ENCODE data around the gene CDHR5. TPM values are rescaled to one million over a fixed set of nuclear protein-coding genes. Genes with fewer than 3 reads are reported as not detected.

CDHR5 gene
- total and polyA plus RNA-seq, 9 donors: 0.07 to 2.3 (median 0.21) TPM; not detected in 5

- DNase-seq: peak in 1 of 5 donors; percentile 38
- H3K36me3 ChIP-seq: no peaks in the 10 kb centered on the region
- peaks cover 8% of the 10 kb centered on the region for H3K4me1 ChIP-seq (ENCODE audit: insufficient read depth)
- no peaks in the 10 kb centered on the region for H3K27me3 ChIP-seq
- WGBS, 3 donors: 88 to 90% (median 90%) methylated on average over 22 to 24 of the region's 24 CpGs
- H3K27ac ChIP-seq: no peak overlapping the region
- intact Hi-C loops (cut with DNase I): loop anchor here in 1 of 4 donors (10.0 kb wide), 1 partner anchor 56 kb away; no protein-coding TSS in a partner anchor
- no peaks in the 10 kb centered on the region for H3K9me3 ChIP-seq
- no peak overlapping the region for H3K4me3 ChIP-seq
- TF ChIP-seq CTCF (IDR thresholded peaks at IDR 0.05) (no peak), EP300 (IDR thresholded peaks at IDR 0.05) (no peak), POLR2A (IDR thresholded peaks at IDR 0.05) (no peak)
Observed at GRCh38 chr11:618856-619627, 5.7 kb downstream of the CDHR5 start.

GRCh38 chr11:617912-618682 lies 6.7 kb downstream of the CDHR5 start:
- no peak for TF ChIP-seq EP300 (IDR thresholded peaks at IDR 0.05)
- no peak for TF ChIP-seq CTCF (IDR thresholded peaks at IDR 0.05)
- no peak for TF ChIP-seq POLR2A (IDR thresholded peaks at IDR 0.05)
- DNase-seq: peak in 3 of 5 donors; percentile 11 to 47 (median 29)
- Histone ChIP-seq H3K9me3 (no peaks in the 10 kb centered on the region), H3K36me3 (no peaks in the 10 kb centered on the region), H3K27me3 (no peaks in the 10 kb centered on the region), H3K27ac (no peak overlapping the region), H3K4me1 (ENCODE audit: insufficient read depth) (peaks cover 8% of the 10 kb centered on the region), H3K4me3 (no peak overlapping the region)
- whole genome bisulfite sequencing, 3 donors: 91 to 93% (median 93%) methylated on average over 24 to 25 of the region's 25 CpGs
- intact Hi-C loops (cut with DNase I): loop anchor here in 1 of 4 donors (10.0 kb wide), 1 partner anchor 57 kb away; no protein-coding TSS in a partner anchor

- TF ChIP-seq POLR2A (IDR thresholded peaks at IDR 0.05) (no peak), EP300 (IDR thresholded peaks at IDR 0.05) (no peak), CTCF (IDR thresholded peaks at IDR 0.05) (no peak)
- peaks cover 8% of the 10 kb centered on the region for H3K4me1 ChIP-seq (ENCODE audit: insufficient read depth)
- no peaks in the 10 kb centered on the region for H3K36me3 ChIP-seq
- H3K4me3 ChIP-seq: no peak overlapping the region
- no peaks in the 10 kb centered on the region for H3K27me3 ChIP-seq
- peak in 3 of 5 donors; percentile 16 to 51 (median 50) for DNase-seq
- H3K27ac ChIP-seq: no peak overlapping the region
- no peaks in the 10 kb centered on the region for H3K9me3 ChIP-seq
- WGBS, 3 donors: 91 to 93% (median 92%) methylated on average over 53 to 57 of the region's 57 CpGs
- intact Hi-C loops (cut with DNase I): loop anchor here in 1 of 4 donors (10.0 kb wide), 1 partner anchor 57 kb away; no protein-coding TSS in a partner anchor
Observed at GRCh38 chr11:617199-617911, 7.4 kb downstream of the CDHR5 start.

Measured in ovary (tissue), 9 donors.